Measurements from ENCODE around the gene RIC8B. TPM values are rescaled to one million over a fixed set of nuclear protein-coding genes. Genes with fewer than 3 reads are reported as not detected.

Gene RIC8B
- total and polyA plus RNA-seq, 2 of the 8 experiments (the other 6 are each of a cell fraction or from before 2014, with no cell fraction given): 8.2 to 25.3 TPM

- POLR2A ChIA-PET (ENCODE audit: partially characterized antibody): interaction anchor here (0.6 kb wide), 1 partner anchor 17 kb away, joined by 3 read pairs; no protein-coding TSS in a partner anchor
- TF ChIP-seq TBP (IDR thresholded peaks at IDR 0.05; ENCODE audit: low read depth, low read length): no peak
- no peak for TF ChIP-seq RAD21 (IDR thresholded peaks at IDR 0.05 in 1 of 2, conservative IDR thresholded peaks at IDR 0.05 in 1 of 2; ENCODE audit: low read depth in 2 of 2, low read length in 2 of 2)
- no peak for TF ChIP-seq TCF12 (IDR thresholded peaks at IDR 0.05; ENCODE audit: low read depth, low read length)
Observed at GRCh38 chr12:106743270-106743988, 31.1 kb upstream of the RIC8B start.

More at GRCh38 chr12:106743270-106743988, 31.1 kb upstream of the RIC8B start:
- peaks cover 0 to 14% (median 12%) of the 10 kb centered on the region in 4 experiments; a peak in 5 of 7 replicates for H3K4me1 ChIP-seq (replicated peaks in 1 of 4; ENCODE audit: control insufficient read depth in 3 of 4, insufficient read depth in 4 of 4, low read length in 3 of 4)
- H3K79me2 ChIP-seq (ENCODE audit: control insufficient read depth in 1 of 2, insufficient read depth in 2 of 2, low read length in 2 of 2): no peaks in the 10 kb centered on the region
- no peak overlapping the region for H3K14ac ChIP-seq (ENCODE audit: insufficient read length)
- no peak overlapping the region for H2BK120ac ChIP-seq (replicated peaks; ENCODE audit: low read depth, low read length)
- no peak overlapping the region for H3K56ac ChIP-seq (replicated peaks; ENCODE audit: insufficient read length, low read depth, low read length)
- no peak overlapping the region for H2AK5ac ChIP-seq (ENCODE audit: low read depth, low read length)
- no peaks in the 10 kb centered on the region for H3K23me2 ChIP-seq (ENCODE audit: low read depth, low read length)
- no peak overlapping the region for H3K27ac ChIP-seq (ENCODE audit: low read depth, low read length)
- H3K9ac ChIP-seq (replicated peaks in 1 of 4; ENCODE audit: extremely low read depth in 1 of 4, low read depth in 3 of 4, low read length in 3 of 4): no peak overlapping the region
- FAIRE-seq: peak; percentile 72
- no peak overlapping the region for H2BK5ac ChIP-seq (ENCODE audit: low read depth, low read length)
- no peak overlapping the region for H2BK15ac ChIP-seq (ENCODE audit: low read length)
- no peaks in the 10 kb centered on the region for H3K79me1 ChIP-seq (ENCODE audit: low read depth, low read length)
- CTCF ChIA-PET (ENCODE audit: partially characterized antibody): interaction anchor here (1.2 to 4.1 kb wide), 2 partner anchors 10 to 22 kb away, joined by 4 to 15 read pairs; no protein-coding TSS in a partner anchor
- H3K27me3 ChIP-seq (replicated peaks in 1 of 4; ENCODE audit: control insufficient read depth in 3 of 4, extremely low read depth in 1 of 4, insufficient read depth in 3 of 4, low read length in 3 of 4): no peaks in the 10 kb centered on the region
- H4K20me1 ChIP-seq (replicated peaks in 1 of 2; ENCODE audit: control insufficient read depth in 1 of 2, insufficient read depth in 2 of 2, low read length in 2 of 2): no peaks in the 10 kb centered on the region
- no peak overlapping the region for H4K8ac ChIP-seq (ENCODE audit: extremely low read depth, insufficient read depth, low read length)
- peak overlapping the region; percentile 31; the same call in 1 of the 2 replicates for H2AFZ ChIP-seq (ENCODE audit: low read length)
- no peak overlapping the region for H3K4ac ChIP-seq (replicated peaks; ENCODE audit: insufficient read length, low read depth, low read length)
- H3K18ac ChIP-seq (ENCODE audit: extremely low read depth, low read length): no peak overlapping the region
- H3K4me2 ChIP-seq (ENCODE audit: insufficient read depth in 1 of 2, low read depth in 2 of 2, low read length in 2 of 2): no peak overlapping the region
- no peaks in the 10 kb centered on the region for H3K9me3 ChIP-seq (ENCODE audit: insufficient read depth in 2 of 2, low read depth in 1 of 2, low read length in 1 of 2)
- no peak overlapping the region for H2BK20ac ChIP-seq (ENCODE audit: low read length)
- no peaks in the 10 kb centered on the region for H3K36me3 ChIP-seq (ENCODE audit: control insufficient read depth in 2 of 4, insufficient read depth in 4 of 4, low read length in 3 of 4)
- no peak overlapping the region for H4K91ac ChIP-seq (replicated peaks; ENCODE audit: insufficient read length, low read length)
- H3K4me3 ChIP-seq (ENCODE audit: extremely low read depth in 1 of 4, insufficient read depth in 2 of 4, low read depth in 3 of 4, low read length in 4 of 4): no peak overlapping the region
- H2BK12ac ChIP-seq (ENCODE audit: low read depth, low read length): no peak overlapping the region
- H3K23ac ChIP-seq (ENCODE audit: insufficient read length): no peak overlapping the region
- DNase-seq (ENCODE audit: low read depth in 1 of 2, low spot score in 2 of 2): no peak
- H4K5ac ChIP-seq (ENCODE audit: insufficient read length, low read depth, low read length): no peak overlapping the region
- 64% methylated on average over 8 of the region's 8 CpGs; no CpG with 5 or more reads in 1 of the 2 experiments for WGBS, 2 experiments (ENCODE audit: extremely low coverage in 1 of 2, insufficient coverage in 1 of 2, insufficient read length in 1 of 2, insufficient replicate concordance in 2 of 2, low coverage in 1 of 2, low lambda C conversion rate in 2 of 2, missing lambda C conversion rate in 1 of 2)
